Measurements from ENCODE around the gene MYRIP. TPM values are rescaled to one million over a fixed set of nuclear protein-coding genes. Genes with fewer than 3 reads are reported as not detected.

Gene MYRIP
- total RNA-seq, 1 experiment from 2014 or later, result 0.59 TPM

DNA sequence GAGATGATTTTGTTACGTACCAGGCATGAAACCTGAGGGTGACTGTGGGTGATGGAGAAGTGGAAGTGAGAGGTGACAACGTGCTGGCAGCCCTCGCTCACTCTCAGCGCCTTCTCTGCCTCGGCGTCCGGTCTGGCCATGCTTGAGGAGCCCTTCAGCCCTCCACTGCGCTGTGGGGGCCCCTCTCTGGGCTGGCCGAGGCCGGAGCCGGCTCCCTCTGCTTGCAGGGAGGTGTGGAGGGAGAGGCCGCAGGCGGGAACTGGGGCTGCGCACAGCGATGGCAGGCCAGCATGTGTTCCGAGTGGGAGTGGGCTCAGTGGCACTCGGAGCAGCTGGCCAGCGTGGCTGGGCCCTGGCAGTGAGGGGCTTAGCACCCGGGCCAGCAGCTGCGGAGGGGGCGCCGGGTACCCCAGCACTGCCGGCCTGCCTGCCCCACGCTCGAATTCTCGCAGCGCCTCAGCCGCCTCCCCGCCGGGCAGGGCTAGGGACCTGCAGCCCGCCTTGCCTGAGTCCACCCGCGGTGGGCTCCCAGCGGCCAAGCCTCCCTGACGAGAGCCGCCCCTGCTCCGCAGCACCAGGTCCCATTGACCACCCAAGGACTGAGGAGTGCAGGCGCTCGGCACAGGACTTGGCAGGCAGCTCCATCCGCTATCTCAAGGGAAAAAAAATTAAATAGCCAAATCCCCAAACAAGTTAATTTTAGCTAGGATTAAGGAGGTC, 29.7 kb upstream of the MYRIP start:
- Histone ChIP-seq H3K27me3 (replicated peaks; ENCODE audit: control insufficient read depth, insufficient read depth, low read length) (no peaks in the 10 kb centered on the region), H3K4me3 (ENCODE audit: low read depth, low read length) (no peak overlapping the region)
- BruUV-seq (replicated peaks), result no TSS peak

DNA sequence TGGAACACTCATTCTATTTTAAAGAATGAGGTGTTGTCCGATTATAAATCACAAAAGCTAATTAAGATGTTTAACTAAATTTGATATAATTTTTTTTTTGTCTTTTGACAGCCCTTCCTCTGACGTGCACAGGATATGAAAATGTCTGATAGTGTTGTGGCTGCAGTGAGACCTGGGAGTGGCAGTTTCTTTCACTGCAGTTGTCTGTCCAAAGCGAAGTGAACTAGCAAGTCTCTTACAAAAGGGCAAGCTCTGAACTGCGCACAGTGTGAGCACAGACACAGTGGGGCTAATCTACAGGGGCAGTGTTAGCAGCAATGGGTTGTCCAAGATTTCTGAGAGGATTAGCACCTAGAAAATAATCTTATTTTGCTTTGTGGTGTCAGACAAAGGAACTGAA, 29.1 kb upstream of the MYRIP start:
- CTCF ChIA-PET, result no interaction called here
- H3K27ac Mint-ChIP-seq (ENCODE audit: unreplicated experiment), result no peak overlapping the region

More for the DNA sequence above, 29.7 kb upstream of the MYRIP start:
- CTCF ChIA-PET, result no interaction called here
- Mint-ChIP-seq H3K9me3 (ENCODE audit: unreplicated experiment) (no peaks in the 10 kb centered on the region), H3K4me3 (ENCODE audit: unreplicated experiment) (no peak overlapping the region), H3K36me3 (ENCODE audit: insufficient read depth, unreplicated experiment) (no peaks in the 10 kb centered on the region), H3K27ac (ENCODE audit: unreplicated experiment) (no peak overlapping the region), H3K27me3 (ENCODE audit: insufficient read depth, unreplicated experiment) (peaks cover 13% of the 10 kb centered on the region), H3K4me1 (ENCODE audit: low read depth, unreplicated experiment) (no peaks in the 10 kb centered on the region)
- POLR2A ChIA-PET, result no interaction called here
- H3K36me3 ChIP-seq (ENCODE audit: control insufficient read depth, insufficient read depth, low read length), result no peaks in the 10 kb centered on the region
- H3K4me1 ChIP-seq, result no peaks in the 10 kb centered on the region
- intact Hi-C loops (cut with micrococcal nuclease; ENCODE audit: unreplicated experiment), result no loop called here
- no peaks in the 10 kb centered on the region for H3K9me3 ChIP-seq
- no peak for DNase-seq
- TF ChIP-seq, protein P1, sequence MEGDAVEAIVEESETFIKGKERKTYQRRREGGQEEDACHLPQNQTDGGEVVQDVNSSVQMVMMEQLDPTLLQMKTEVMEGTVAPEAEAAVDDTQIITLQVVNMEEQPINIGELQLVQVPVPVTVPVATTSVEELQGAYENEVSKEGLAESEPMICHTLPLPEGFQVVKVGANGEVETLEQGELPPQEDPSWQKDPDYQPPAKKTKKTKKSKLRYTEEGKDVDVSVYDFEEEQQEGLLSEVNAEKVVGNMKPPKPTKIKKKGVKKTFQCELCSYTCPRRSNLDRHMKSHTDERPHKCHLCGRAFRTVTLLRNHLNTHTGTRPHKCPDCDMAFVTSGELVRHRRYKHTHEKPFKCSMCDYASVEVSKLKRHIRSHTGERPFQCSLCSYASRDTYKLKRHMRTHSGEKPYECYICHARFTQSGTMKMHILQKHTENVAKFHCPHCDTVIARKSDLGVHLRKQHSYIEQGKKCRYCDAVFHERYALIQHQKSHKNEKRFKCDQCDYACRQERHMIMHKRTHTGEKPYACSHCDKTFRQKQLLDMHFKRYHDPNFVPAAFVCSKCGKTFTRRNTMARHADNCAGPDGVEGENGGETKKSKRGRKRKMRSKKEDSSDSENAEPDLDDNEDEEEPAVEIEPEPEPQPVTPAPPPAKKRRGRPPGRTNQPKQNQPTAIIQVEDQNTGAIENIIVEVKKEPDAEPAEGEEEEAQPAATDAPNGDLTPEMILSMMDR (IDR thresholded peaks at IDR 0.05; ENCODE audit: insufficient read depth in 1 of 2, low read depth in 1 of 2, low read length in 1 of 2, severe bottlenecking in 1 of 2, unreplicated experiment in 1 of 2), result no peak

DNA sequence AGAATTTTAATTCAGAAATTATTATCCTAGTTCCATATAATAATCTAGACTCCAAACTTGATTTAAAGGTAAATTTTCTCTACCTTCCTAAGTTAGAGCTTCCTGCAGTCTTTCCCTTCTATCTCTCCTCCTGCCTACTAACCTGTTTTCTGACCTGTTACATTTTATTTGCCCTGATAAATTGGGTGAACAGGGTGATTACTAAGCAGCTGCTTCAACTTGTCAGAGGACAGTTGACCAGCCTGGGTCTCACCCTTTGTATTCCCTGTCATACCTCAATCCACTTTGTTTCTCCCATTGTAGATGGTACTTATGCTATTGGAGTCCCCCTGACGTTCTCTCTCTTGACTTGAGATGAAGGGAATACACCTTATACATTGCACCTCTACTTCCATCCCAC, 28.4 kb upstream of the MYRIP start:
- peaks cover 13% of the 10 kb centered on the region for H3K27me3 Mint-ChIP-seq (ENCODE audit: insufficient read depth, unreplicated experiment)
- H3K4me1 ChIP-seq, result no peaks in the 10 kb centered on the region
- no peak overlapping the region for H3K4me3 Mint-ChIP-seq (ENCODE audit: unreplicated experiment)
- TF ChIP-seq, protein P1 (IDR thresholded peaks at IDR 0.05; ENCODE audit: insufficient read depth in 1 of 2, low read depth in 1 of 2, low read length in 1 of 2, severe bottlenecking in 1 of 2, unreplicated experiment in 1 of 2), result no peak
- CTCF ChIA-PET, result no interaction called here
- no peaks in the 10 kb centered on the region for H3K9me3 ChIP-seq
- no peaks in the 10 kb centered on the region for H3K27me3 ChIP-seq (replicated peaks; ENCODE audit: control insufficient read depth, insufficient read depth, low read length)
- H3K27ac Mint-ChIP-seq (ENCODE audit: unreplicated experiment), result no peak overlapping the region
- no peaks in the 10 kb centered on the region for H3K4me1 Mint-ChIP-seq (ENCODE audit: low read depth, unreplicated experiment)
- intact Hi-C loops (cut with micrococcal nuclease; ENCODE audit: unreplicated experiment), result no loop called here
- POLR2A ChIA-PET, result no interaction called here
- BruUV-seq (replicated peaks), result no TSS peak
- no peaks in the 10 kb centered on the region for H3K9me3 Mint-ChIP-seq (ENCODE audit: unreplicated experiment)
- no peak overlapping the region for H3K4me3 ChIP-seq (ENCODE audit: low read depth, low read length)
- H3K36me3 Mint-ChIP-seq (ENCODE audit: insufficient read depth, unreplicated experiment), result no peaks in the 10 kb centered on the region
- no peaks in the 10 kb centered on the region for H3K36me3 ChIP-seq (ENCODE audit: control insufficient read depth, insufficient read depth, low read length)
- no peak for DNase-seq

More for the DNA sequence above, 29.1 kb upstream of the MYRIP start:
- Mint-ChIP-seq H3K4me1 (ENCODE audit: low read depth, unreplicated experiment) (no peaks in the 10 kb centered on the region), H3K27me3 (ENCODE audit: insufficient read depth, unreplicated experiment) (peaks cover 13% of the 10 kb centered on the region), H3K9me3 (ENCODE audit: unreplicated experiment) (no peaks in the 10 kb centered on the region), H3K36me3 (ENCODE audit: insufficient read depth, unreplicated experiment) (no peaks in the 10 kb centered on the region), H3K4me3 (ENCODE audit: unreplicated experiment) (no peak overlapping the region)
- no peaks in the 10 kb centered on the region for H3K9me3 ChIP-seq
- BruUV-seq (replicated peaks), result no TSS peak
- DNase-seq, result no peak
- POLR2A ChIA-PET, result no interaction called here
- TF ChIP-seq, protein P1 (IDR thresholded peaks at IDR 0.05; ENCODE audit: insufficient read depth in 1 of 2, low read depth in 1 of 2, low read length in 1 of 2, severe bottlenecking in 1 of 2, unreplicated experiment in 1 of 2), result no peak
- H3K4me1 ChIP-seq, result no peaks in the 10 kb centered on the region
- intact Hi-C loops (cut with micrococcal nuclease; ENCODE audit: unreplicated experiment), result no loop called here
- no peaks in the 10 kb centered on the region for H3K27me3 ChIP-seq (replicated peaks; ENCODE audit: control insufficient read depth, insufficient read depth, low read length)
- H3K4me3 ChIP-seq (ENCODE audit: low read depth, low read length), result no peak overlapping the region
- no peaks in the 10 kb centered on the region for H3K36me3 ChIP-seq (ENCODE audit: control insufficient read depth, insufficient read depth, low read length)
